Measurements from ENCODE around the gene VILL.

Gene VILL

DNA sequence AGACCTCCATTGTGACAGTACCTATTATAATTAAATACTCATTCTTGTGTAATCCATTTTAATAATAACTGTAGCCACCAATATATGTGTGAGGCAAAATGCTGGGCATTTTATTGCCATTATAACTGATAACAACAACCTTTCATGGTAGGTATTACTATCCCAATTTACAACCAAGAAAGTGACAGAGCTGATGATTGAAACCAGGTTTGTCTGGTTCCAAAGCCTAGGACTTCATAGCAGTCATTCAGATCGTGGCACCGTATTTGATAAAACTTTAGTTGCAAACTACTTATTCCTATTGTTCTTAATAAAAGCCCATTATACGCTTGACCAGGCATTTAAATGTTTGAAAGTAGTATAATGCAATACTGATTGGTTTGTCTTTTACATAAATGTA, 26.4 kb upstream of the VILL start:
- Histone ChIP-seq H3K36me3 (ENCODE audit: insufficient read depth) (no peaks in the 10 kb centered on the region), H3K79me2 (ENCODE audit: insufficient read depth, low read depth) (no peaks in the 10 kb centered on the region), H4K20me1 (ENCODE audit: insufficient read depth) (no peaks in the 10 kb centered on the region), H3K4me3 (IDR thresholded peaks at IDR 0.05; ENCODE audit: insufficient read depth, low read depth, low read length) (no peak overlapping the region), H2AFZ (ENCODE audit: low read depth) (no peak overlapping the region), H3K27ac (no peak overlapping the region), H3K27me3 (ENCODE audit: insufficient read depth, low read depth) (no peaks in the 10 kb centered on the region), H3K4me2 (no peak overlapping the region), H3K9ac (no peak overlapping the region), H3K4me1 (ENCODE audit: low read depth, poor library complexity, severe bottlenecking) (no peaks in the 10 kb centered on the region)
- TF ChIP-seq, protein P1, sequence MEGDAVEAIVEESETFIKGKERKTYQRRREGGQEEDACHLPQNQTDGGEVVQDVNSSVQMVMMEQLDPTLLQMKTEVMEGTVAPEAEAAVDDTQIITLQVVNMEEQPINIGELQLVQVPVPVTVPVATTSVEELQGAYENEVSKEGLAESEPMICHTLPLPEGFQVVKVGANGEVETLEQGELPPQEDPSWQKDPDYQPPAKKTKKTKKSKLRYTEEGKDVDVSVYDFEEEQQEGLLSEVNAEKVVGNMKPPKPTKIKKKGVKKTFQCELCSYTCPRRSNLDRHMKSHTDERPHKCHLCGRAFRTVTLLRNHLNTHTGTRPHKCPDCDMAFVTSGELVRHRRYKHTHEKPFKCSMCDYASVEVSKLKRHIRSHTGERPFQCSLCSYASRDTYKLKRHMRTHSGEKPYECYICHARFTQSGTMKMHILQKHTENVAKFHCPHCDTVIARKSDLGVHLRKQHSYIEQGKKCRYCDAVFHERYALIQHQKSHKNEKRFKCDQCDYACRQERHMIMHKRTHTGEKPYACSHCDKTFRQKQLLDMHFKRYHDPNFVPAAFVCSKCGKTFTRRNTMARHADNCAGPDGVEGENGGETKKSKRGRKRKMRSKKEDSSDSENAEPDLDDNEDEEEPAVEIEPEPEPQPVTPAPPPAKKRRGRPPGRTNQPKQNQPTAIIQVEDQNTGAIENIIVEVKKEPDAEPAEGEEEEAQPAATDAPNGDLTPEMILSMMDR (conservative IDR thresholded peaks at IDR 0.05; ENCODE audit: low read depth, low read length): no peak

DNA sequence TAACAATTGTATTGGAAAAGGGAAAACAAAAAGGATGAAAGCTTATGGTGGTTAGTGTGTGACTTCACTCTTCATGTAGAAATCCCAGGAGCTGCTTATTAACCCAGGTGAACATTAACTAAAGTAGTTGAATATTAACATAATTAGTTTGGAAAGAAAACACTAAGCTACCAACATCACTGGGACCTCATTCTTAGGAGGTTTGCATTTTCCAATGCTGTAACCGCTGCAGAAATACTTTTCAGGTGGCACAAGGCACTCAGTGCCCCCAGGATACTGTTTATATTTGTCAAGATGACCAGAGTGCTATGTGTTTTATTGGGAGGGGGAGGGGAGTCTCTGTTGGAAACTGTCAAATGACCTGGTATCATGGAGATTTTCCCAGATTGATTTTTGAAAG, 25.9 kb upstream of the VILL start:
- H3K4me1 ChIP-seq (ENCODE audit: low read depth, poor library complexity, severe bottlenecking): no peaks in the 10 kb centered on the region
- TF ChIP-seq, protein P1 (conservative IDR thresholded peaks at IDR 0.05; ENCODE audit: low read depth, low read length): no peak

DNA sequence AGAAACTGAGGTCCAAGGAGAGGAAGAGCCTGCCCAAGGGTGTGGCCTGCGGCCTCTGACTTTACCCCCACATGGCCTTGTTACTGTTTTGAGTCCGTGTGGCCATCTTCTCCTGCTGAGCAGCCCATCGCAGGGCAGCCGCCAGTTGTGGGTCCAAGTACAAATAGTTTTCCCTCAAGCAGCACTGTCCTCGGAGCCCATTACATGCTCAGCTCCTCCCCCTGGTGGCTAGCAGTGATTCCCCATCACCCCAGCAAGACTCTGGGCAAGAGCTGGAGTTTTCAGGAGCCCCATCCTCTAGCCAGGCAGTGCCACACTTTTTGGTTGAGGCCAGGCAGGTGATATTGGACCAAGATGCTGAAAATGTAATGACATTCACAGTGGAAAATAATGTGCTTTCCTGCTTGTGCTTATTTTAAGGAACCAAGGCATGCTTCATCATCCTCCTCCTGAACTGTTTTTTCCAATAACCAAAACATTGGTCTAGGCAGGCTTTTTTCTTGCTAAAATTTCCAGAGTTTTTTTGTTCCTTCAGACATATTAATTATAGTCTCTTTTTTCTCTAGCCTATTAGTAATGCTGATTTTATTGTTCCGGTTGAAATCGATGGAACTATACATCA, 23.2 kb upstream of the VILL start:
- Histone ChIP-seq H4K20me1 (ENCODE audit: insufficient read depth) (no peaks in the 10 kb centered on the region), H3K9ac (no peak overlapping the region), H3K4me3 (IDR thresholded peaks at IDR 0.05; ENCODE audit: insufficient read depth, low read depth, low read length) (no peak overlapping the region), H3K36me3 (ENCODE audit: insufficient read depth) (no peaks in the 10 kb centered on the region), H3K27me3 (ENCODE audit: insufficient read depth, low read depth) (no peaks in the 10 kb centered on the region), H2AFZ (ENCODE audit: low read depth) (no peak overlapping the region), H3K4me1 (ENCODE audit: low read depth, poor library complexity, severe bottlenecking) (no peaks in the 10 kb centered on the region), H3K79me2 (ENCODE audit: insufficient read depth, low read depth) (no peaks in the 10 kb centered on the region), H3K27ac (no peak overlapping the region), H3K4me2 (no peak overlapping the region)
- TF ChIP-seq, protein P1 (conservative IDR thresholded peaks at IDR 0.05; ENCODE audit: low read depth, low read length): peak; percentile 77

More for the DNA sequence above, 25.9 kb upstream of the VILL start:
- Histone ChIP-seq H3K27me3 (ENCODE audit: insufficient read depth, low read depth) (no peaks in the 10 kb centered on the region), H4K20me1 (ENCODE audit: insufficient read depth) (no peaks in the 10 kb centered on the region), H3K36me3 (ENCODE audit: insufficient read depth) (no peaks in the 10 kb centered on the region), H3K9ac (no peak overlapping the region), H3K27ac (no peak overlapping the region), H3K79me2 (ENCODE audit: insufficient read depth, low read depth) (no peaks in the 10 kb centered on the region), H3K4me3 (IDR thresholded peaks at IDR 0.05; ENCODE audit: insufficient read depth, low read depth, low read length) (no peak overlapping the region), H2AFZ (ENCODE audit: low read depth) (no peak overlapping the region), H3K4me2 (no peak overlapping the region)

DNA sequence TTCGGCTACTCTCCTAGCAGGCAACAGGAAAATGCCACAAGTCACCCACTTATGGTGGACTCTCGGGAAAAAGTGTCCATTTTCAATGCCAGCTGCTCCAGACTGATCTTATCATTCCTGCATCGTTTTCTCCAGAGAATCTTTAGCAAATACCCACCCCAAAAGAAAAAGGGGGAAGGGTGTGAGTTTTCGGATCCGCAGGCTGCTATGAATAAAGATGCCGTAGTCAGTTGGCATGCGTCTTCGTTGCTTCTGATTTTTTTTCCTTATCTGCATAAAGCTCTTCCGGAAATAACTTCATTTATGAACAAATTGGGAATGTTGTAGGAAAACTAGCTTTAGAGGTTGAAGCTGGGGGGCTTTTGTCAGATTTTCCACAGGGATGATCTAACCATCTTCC, 22.4 kb upstream of the VILL start:
- H3K27ac ChIP-seq: no peak overlapping the region
- H3K27me3 ChIP-seq (ENCODE audit: insufficient read depth, low read depth): no peaks in the 10 kb centered on the region
- no peak overlapping the region for H3K4me3 ChIP-seq (IDR thresholded peaks at IDR 0.05; ENCODE audit: insufficient read depth, low read depth, low read length)
- TF ChIP-seq, protein P1 (conservative IDR thresholded peaks at IDR 0.05; ENCODE audit: low read depth, low read length): no peak
- no peaks in the 10 kb centered on the region for H3K79me2 ChIP-seq (ENCODE audit: insufficient read depth, low read depth)
- H3K9ac ChIP-seq: no peak overlapping the region
- no peaks in the 10 kb centered on the region for H3K36me3 ChIP-seq (ENCODE audit: insufficient read depth)
- H3K4me2 ChIP-seq: no peak overlapping the region
- no peaks in the 10 kb centered on the region for H4K20me1 ChIP-seq (ENCODE audit: insufficient read depth)
- H3K4me1 ChIP-seq (ENCODE audit: low read depth, poor library complexity, severe bottlenecking): no peaks in the 10 kb centered on the region
- no peak overlapping the region for H2AFZ ChIP-seq (ENCODE audit: low read depth)
